MCF 10A (cell line): ENCODE data around the gene KLK1. TPM values are rescaled to one million over a fixed set of nuclear protein-coding genes. Genes with fewer than 3 reads are reported as not detected.

Source experiments
- BruUV-seq: library from RNA; stranded (reverse); fragments of 400-500 nt; replicated peaks from 2 replicates; lab custom pipeline; 2021; lab: Mats Ljungman, UMichigan
- CTCF ChIA-PET: fragments of 300-600 bp; sonication (Branson Sonifier 250); formaldehyde crosslinking; extraction: SDS; loops from one replicate; lab custom pipeline; 2021; ENCODE audit warnings: antibody characterized with exemption, inconsistent platforms; lab: Yijun Ruan, JAX
- POLR2A ChIA-PET: fragments of 300-600, 350-650 bp; sonication (Branson Sonifier 250); formaldehyde crosslinking; extraction: SDS; loops from one replicate; lab custom pipeline; 2020; ENCODE audit warnings: antibody characterized with exemption, inconsistent platforms; lab: Yijun Ruan, JAX
- DNase-seq: peaks from one replicate; pipeline ENCODE4 v3.0.0-alpha.2; 2018; ENCODE audit not compliant: unreplicated experiment
- H3K27ac Mint-ChIP-seq: one replicate; pipeline ENCODE4 v1.8.0; 2022; ENCODE audit warnings: mild to moderate bottlenecking, low read depth, mixed read lengths; ENCODE audit not compliant: unreplicated experiment
- H3K27me3 Mint-ChIP-seq: one replicate; pipeline ENCODE4 v1.8.0; 2022; ENCODE audit warnings: mixed read lengths; ENCODE audit not compliant: insufficient read depth, unreplicated experiment
- H3K36me3 Mint-ChIP-seq: one replicate; pipeline ENCODE4 v1.8.0; 2022; ENCODE audit warnings: mild to moderate bottlenecking, moderate library complexity, mixed read lengths; ENCODE audit not compliant: insufficient read depth, unreplicated experiment
- H3K4me1 Mint-ChIP-seq: one replicate; pipeline ENCODE4 v1.8.0; 2022; ENCODE audit warnings: mixed read lengths; ENCODE audit not compliant: insufficient read depth, unreplicated experiment
- H3K4me3 Mint-ChIP-seq: one replicate; pipeline ENCODE4 v1.8.0; 2022; ENCODE audit warnings: mild to moderate bottlenecking, moderate library complexity, mixed read lengths; ENCODE audit not compliant: unreplicated experiment
- H3K9me3 Mint-ChIP-seq: one replicate; pipeline ENCODE4 v1.8.0; 2022; ENCODE audit warnings: mixed read lengths; ENCODE audit not compliant: unreplicated experiment
- CTCF ChIP-seq: fragments of 200-600 bp; IDR thresholded peaks from one replicate; pipeline ENCODE4 v1.8.0; 2022; ENCODE audit warnings: antibody characterized with exemption, mild to moderate bottlenecking; ENCODE audit not compliant: unreplicated experiment
- intact Hi-C: fragments of 100-400 bp; cut with micrococcal nuclease; formaldehyde crosslinking; loops from 2 replicates; pipeline ENCODE4 v1.14.1; 2022
- total RNA-seq: library from RNA; stranded (reverse); gene quantifications from 2 replicates; pipeline ENCODE4 v1.2.3, GENCODE V29; 2022

The KLK1 gene
- total RNA-seq, 1 experiment from 2014 or later, result 0.84 TPM

- BruUV-seq, result no TSS peak
- TF ChIP-seq CTCF, result no peak
- Mint-ChIP-seq H3K27me3 (no peaks in the 10 kb centered on the region), H3K9me3 (peaks cover 2% of the 10 kb centered on the region), H3K4me1 (peaks cover 21% of the 10 kb centered on the region), H3K27ac (peak overlapping the region; percentile 99), H3K36me3 (peaks cover 55% of the 10 kb centered on the region), H3K4me3 (peak overlapping the region; percentile 99)
- ChIA-PET CTCF (interaction anchor here (0.7 kb wide), 1 partner anchor 16 kb away, joined by 3 read pairs; no protein-coding TSS in a partner anchor), POLR2A (interaction anchor here (0.6 to 3.8 kb wide), 24 partner anchors 8 to 1703 kb away, joined by 3 to 33 read pairs (median 3); partner anchors contain the start of genes ATF5, JOSD2, POLD1 and ZNF175)
- intact Hi-C loops, result loop anchor here (1.0 to 10.0 kb wide), 2 partner anchors 118 to 290 kb away; no protein-coding TSS in a partner anchor
- peak; percentile 99 for DNase-seq
Observed at GRCh38 chr19:50804420-50805272, 18.9 kb downstream of the KLK1 start.

GRCh38 chr19:50803633-50804419, 19.8 kb downstream of the KLK1 start:
- Mint-ChIP-seq H3K9me3 (no peaks in the 10 kb centered on the region), H3K27me3 (no peaks in the 10 kb centered on the region), H3K4me3 (peak overlapping the region; percentile 99), H3K4me1 (peaks cover 21% of the 10 kb centered on the region), H3K36me3 (peaks cover 63% of the 10 kb centered on the region), H3K27ac (peak overlapping the region; percentile 99)
- BruUV-seq, result TSS peak; percentile 73
- DNase-seq, result no peak
- intact Hi-C loops, result loop anchor here (1.0 to 10.0 kb wide), 2 partner anchors 118 to 291 kb away; no protein-coding TSS in a partner anchor
- ChIA-PET CTCF (interaction anchor here (0.9 to 2.7 kb wide), 2 partner anchors 118 to 858 kb away, joined by 4 to 13 read pairs; no protein-coding TSS in a partner anchor), POLR2A (interaction anchor here (0.6 to 3.8 kb wide), 11 partner anchors 10 to 433 kb away, joined by 3 to 33 read pairs (median 3); partner anchors contain the start of gene POLD1)
- TF ChIP-seq CTCF, result no peak

- H3K36me3 Mint-ChIP-seq, result peaks cover 90% of the 10 kb centered on the region
- TF ChIP-seq CTCF, result no peak
- H3K9me3 Mint-ChIP-seq, result no peaks in the 10 kb centered on the region
- ChIA-PET CTCF (interaction anchor here (0.6 to 2.7 kb wide), 3 partner anchors 121 to 437 kb away, joined by 3 to 13 read pairs (median 3); no protein-coding TSS in a partner anchor), POLR2A (interaction anchor here (0.7 to 1.4 kb wide), 2 partner anchors 133 to 290 kb away, joined by 5 read pairs; partner anchors contain the start of gene JOSD2)
- H3K4me1 Mint-ChIP-seq, result peaks cover 21% of the 10 kb centered on the region
- H3K4me3 Mint-ChIP-seq, result no peak overlapping the region
- H3K27me3 Mint-ChIP-seq, result no peaks in the 10 kb centered on the region
- no peak overlapping the region for H3K27ac Mint-ChIP-seq
- intact Hi-C loops, result loop anchor here (10.0 kb wide), 1 partner anchor 294 kb away; no protein-coding TSS in a partner anchor
- no TSS peak for BruUV-seq
- no peak for DNase-seq
Observed at GRCh38 chr19:50801107-50801506, 22.5 kb downstream of the KLK1 start.
